GM10266 (cell line): Measurements from ENCODE around the gene GRID1.

Experiments used
- DNase-seq: peaks from one replicate; pipeline ENCODE4 v3.0.0; 2012; ENCODE audit errors: extremely low spot score
- TF ChIP-seq, protein P1 (sequence below): IDR thresholded peaks from 2 replicates; pipeline ENCODE4 v1.5.1; 2012; ENCODE audit warnings: mild to moderate bottlenecking, low read depth; ENCODE audit not compliant: control insufficient read depth, insufficient read depth; ENCODE audit errors: missing control alignments

GRID1 gene

DNA sequence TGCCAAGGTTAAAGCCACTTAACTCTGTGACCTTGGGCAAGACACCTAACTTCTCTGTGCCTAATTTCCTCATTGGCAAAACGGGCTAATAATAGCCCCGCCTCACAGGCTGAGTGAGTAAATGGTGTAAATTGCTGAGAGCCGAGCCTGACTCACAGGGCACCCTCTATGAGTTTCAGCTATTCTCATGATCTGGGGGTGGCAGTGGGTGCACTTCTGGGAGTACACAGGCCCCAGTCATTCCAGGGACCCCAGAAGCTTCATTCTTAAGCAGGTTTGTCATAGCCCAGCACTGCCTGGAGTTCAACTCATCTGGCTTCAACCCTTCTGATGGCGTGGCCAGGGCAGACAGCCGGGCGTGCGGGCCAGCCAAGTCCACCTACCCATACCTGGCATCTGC is 137.2 kb downstream of the GRID1 start:
- TF ChIP-seq, protein P1, sequence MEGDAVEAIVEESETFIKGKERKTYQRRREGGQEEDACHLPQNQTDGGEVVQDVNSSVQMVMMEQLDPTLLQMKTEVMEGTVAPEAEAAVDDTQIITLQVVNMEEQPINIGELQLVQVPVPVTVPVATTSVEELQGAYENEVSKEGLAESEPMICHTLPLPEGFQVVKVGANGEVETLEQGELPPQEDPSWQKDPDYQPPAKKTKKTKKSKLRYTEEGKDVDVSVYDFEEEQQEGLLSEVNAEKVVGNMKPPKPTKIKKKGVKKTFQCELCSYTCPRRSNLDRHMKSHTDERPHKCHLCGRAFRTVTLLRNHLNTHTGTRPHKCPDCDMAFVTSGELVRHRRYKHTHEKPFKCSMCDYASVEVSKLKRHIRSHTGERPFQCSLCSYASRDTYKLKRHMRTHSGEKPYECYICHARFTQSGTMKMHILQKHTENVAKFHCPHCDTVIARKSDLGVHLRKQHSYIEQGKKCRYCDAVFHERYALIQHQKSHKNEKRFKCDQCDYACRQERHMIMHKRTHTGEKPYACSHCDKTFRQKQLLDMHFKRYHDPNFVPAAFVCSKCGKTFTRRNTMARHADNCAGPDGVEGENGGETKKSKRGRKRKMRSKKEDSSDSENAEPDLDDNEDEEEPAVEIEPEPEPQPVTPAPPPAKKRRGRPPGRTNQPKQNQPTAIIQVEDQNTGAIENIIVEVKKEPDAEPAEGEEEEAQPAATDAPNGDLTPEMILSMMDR, result no peak
- no peak for DNase-seq

DNA sequence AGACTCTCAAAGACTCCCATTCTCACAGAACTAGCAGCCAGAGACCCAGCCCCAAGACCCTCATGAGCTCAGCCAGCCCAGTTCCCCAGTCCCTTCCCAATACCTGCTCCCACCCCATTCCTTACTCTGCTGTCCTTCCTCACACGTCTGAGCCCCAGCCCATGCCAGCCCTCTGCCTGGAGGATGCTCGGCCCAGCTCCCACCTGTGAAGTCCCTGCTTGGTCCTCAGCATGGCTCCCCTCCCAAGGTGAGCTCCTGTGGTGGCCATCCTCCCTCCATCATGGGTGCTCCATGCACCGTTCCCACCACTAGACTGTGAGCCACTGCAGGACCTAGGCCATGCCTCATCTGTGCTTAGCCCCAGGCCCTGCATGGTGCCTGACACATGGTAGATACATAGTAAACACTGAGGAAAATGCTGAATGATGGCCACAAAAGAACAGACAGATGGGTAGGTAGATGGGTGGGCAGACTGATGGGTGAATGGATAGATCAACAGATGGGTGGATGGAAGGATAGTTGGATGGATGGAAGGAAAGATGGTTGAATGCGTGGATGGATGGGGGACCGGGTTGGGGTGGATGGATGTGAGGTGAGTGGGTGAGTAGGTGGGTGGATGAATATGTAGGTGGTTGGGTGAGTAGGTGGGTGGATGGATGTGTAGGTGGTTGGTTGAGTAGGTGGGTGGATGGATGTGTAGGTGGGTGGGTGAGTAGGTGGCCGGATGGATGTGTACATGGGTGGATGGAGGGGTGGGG is 138.9 kb downstream of the GRID1 start:
- DNase-seq, result no peak
- TF ChIP-seq, protein P1, result no peak

DNA sequence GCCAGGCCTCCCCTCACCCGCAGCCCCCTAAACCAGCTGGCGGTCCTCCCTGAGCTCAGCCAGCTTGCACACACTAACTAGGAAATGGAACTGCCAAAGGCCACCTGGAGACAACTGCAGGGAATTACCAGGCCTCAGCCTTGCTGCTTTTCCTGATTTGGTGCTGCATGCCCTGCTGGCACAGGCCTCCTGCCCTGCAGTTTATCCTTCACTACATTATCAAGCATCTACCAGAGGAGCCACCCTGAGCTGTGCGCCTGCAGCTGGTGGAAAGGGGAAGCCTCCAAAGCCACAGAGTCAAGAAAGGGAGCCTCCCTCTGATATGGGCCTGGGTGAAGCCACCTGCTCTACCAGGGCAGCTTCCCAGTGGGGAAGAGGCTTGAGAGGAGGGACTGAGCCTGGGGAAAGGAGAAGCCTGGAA is 139.8 kb downstream of the GRID1 start:
- DNase-seq, result no peak
- TF ChIP-seq, protein P1, result no peak

DNA sequence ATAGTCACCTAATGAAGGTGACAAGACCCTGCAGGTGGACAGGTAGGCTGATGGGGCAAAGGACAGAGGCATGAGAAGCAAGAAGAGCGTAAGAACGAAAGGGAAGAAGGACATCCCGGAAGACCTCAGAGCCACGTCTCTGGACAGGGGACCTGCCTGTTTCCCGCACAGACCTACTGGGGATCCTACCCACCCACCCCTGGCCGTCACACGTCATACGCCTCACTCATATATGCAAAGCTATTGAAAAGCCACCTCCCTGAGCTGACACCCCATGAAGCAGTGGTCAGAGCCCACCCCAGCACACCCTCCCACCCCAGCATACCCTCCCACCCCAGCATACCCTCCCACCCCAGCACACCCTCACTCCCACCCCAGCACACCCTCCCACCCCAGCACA is 140.6 kb downstream of the GRID1 start:
- DNase-seq, result no peak
- TF ChIP-seq, protein P1, result no peak

DNA sequence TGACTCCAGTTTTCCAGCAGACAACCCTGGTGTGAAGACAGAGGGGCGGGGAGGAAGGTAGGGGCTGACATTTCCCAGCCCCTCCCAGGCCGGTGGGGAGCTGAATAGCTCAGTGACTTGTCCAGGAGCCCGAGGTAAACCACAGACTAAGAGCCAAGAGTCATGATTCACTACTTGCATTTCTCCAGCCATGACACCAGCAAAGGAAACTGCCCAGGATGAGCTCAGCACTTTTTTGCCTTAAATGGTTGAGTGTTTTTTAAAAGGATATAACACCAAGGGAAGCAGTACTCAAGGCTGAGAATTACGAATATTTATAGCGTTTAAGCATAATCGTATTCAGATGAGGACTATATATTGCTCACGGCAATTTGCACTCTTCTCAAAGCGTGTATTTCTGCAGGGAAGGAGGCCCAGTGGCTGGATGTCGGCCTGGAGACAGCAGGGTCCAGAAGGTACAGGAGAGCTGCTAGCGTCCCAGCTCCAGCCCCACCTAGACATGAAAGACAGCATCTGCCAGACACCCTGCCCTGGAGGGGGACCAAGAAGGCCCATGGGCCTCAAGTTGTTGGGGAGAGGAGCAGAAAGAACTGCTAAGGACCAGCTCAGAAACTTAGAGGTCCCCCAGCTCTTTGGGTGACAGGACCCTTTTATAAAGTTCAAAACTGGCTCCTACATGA is 141.4 kb downstream of the GRID1 start:
- DNase-seq, result no peak
- TF ChIP-seq, protein P1, result no peak

DNA sequence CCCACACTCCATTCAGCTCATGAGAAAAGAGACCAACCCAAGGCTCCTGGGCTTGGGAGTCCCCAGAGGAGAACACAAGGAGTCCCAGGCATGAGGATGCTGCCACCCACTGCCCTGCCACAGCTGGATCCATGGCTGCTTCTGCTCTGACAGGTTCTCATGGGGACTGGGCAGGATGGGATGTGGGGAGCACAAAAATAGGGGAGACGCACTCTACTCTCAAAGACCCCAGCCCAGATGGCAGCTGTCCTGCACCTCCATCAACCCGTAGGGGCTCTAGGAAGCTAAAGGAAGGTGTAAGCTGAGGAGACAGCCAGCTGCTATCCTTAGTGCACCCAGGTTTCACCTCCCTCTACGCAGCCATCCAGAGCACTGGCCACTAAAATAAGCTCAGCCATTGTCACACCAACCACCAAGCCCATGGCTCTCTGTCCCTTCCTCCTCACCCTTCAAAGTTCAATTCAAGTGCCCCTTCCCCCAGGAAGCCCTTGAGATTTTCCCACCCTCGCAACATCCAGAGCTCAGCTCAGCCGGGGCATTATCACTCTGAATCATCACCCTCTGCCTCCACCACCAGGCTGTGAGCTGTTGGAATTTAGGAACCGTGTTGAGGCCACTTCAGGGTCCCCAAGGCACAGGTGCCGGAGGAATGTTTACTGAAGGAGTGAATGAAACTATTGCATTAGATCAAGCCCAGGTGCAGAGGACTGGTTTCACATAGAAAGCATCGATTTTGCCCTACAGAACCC is 142.1 kb downstream of the GRID1 start:
- no peak for DNase-seq
- TF ChIP-seq, protein P1, result no peak
